HFFc6 (cell line): ENCODE measurements around the gene B3GNT5. TPM values are rescaled to one million over a fixed set of nuclear protein-coding genes. Genes with fewer than 3 reads are reported as not detected.

Experiments used
- DNase-seq: peaks from one replicate; pipeline ENCODE4 v3.0.0-alpha.2; 2018
- H3K27ac Mint-ChIP-seq: 2 replicates; pipeline ENCODE4 v1.8.0; 2020; ENCODE audit warnings: mild to moderate bottlenecking, mixed read lengths
- H3K27me3 Mint-ChIP-seq: 2 replicates; pipeline ENCODE4 v1.8.0; 2021; ENCODE audit warnings: mild to moderate bottlenecking, moderate library complexity, mixed read lengths; ENCODE audit not compliant: insufficient read depth
- H3K36me3 Mint-ChIP-seq: 2 replicates; pipeline ENCODE4 v1.8.0; 2021; ENCODE audit warnings: low read depth, mixed read lengths
- H3K4me1 Mint-ChIP-seq: 2 replicates; pipeline ENCODE4 v1.8.0; 2020; ENCODE audit warnings: low read depth, mixed read lengths
- H3K4me3 Mint-ChIP-seq: 2 replicates; pipeline ENCODE4 v1.8.0; 2020; ENCODE audit warnings: mild to moderate bottlenecking, moderate library complexity, mixed read lengths
- H3K9me3 Mint-ChIP-seq: 2 replicates; pipeline ENCODE4 v1.8.0; 2020; ENCODE audit warnings: mild to moderate bottlenecking, mixed read lengths
- CTCF ChIP-seq: fragments of 200-600 bp; sonication (generic); IDR thresholded peaks from 2 replicates; pipeline ENCODE4 v1.5.0; 2021; ENCODE audit warnings: antibody characterized with exemption, mild to moderate bottlenecking
- total RNA-seq, 6 experiments: library from RNA; stranded (reverse); fragmentation: NEBNext Ultra II Directional; extraction: Animal tissue kit (Norgen Biotek cat#: 25700); gene quantifications; 2 replicates in 1 of 6; 3 replicates in 5 of 6; pipeline ENCODE4 v1.2.3, GENCODE V29; 2021

B3GNT5 gene
- total RNA-seq, 6 experiments from 2014 or later: not detected

DNA sequence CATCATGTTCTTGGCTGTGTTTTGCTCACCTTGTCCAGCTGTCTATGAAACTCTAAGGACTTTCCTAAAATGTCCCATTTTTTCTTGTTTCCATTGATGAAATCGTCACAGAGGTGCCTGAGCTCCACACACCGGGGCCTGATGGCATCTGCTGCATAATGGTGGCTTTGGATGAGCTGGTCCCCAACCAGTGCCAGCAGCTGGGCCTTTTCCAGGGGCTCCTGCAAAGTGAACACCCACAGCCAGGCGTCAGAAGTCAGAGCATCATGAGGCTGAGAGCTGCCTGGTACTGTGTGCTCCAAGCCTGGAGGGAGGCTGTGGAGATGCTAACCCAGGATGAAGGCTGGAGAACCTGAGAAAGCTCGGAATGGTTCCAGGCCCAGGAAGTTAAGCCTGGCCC is 46.9 kb downstream of the B3GNT5 start:
- DNase-seq: no peak
- H3K36me3 Mint-ChIP-seq: no peaks in the 10 kb centered on the region; the same call in 1 of the 2 replicates
- H3K27me3 Mint-ChIP-seq: peaks cover 17% of the 10 kb centered on the region
- H3K27ac Mint-ChIP-seq: no peak overlapping the region
- no peaks in the 10 kb centered on the region for H3K9me3 Mint-ChIP-seq
- peaks cover 16% of the 10 kb centered on the region for H3K4me1 Mint-ChIP-seq
- no peak for TF ChIP-seq CTCF
- no peak overlapping the region for H3K4me3 Mint-ChIP-seq

GRCh38 chr3:183300996-183301562 is 48.0 kb downstream of the B3GNT5 start:
- no peak for TF ChIP-seq CTCF
- H3K4me3 Mint-ChIP-seq: no peak overlapping the region
- peaks cover 26% of the 10 kb centered on the region for H3K27me3 Mint-ChIP-seq
- H3K9me3 Mint-ChIP-seq: no peaks in the 10 kb centered on the region
- no peak overlapping the region for H3K27ac Mint-ChIP-seq
- DNase-seq: no peak
- H3K36me3 Mint-ChIP-seq: no peaks in the 10 kb centered on the region
- peaks cover 13% of the 10 kb centered on the region for H3K4me1 Mint-ChIP-seq

DNA sequence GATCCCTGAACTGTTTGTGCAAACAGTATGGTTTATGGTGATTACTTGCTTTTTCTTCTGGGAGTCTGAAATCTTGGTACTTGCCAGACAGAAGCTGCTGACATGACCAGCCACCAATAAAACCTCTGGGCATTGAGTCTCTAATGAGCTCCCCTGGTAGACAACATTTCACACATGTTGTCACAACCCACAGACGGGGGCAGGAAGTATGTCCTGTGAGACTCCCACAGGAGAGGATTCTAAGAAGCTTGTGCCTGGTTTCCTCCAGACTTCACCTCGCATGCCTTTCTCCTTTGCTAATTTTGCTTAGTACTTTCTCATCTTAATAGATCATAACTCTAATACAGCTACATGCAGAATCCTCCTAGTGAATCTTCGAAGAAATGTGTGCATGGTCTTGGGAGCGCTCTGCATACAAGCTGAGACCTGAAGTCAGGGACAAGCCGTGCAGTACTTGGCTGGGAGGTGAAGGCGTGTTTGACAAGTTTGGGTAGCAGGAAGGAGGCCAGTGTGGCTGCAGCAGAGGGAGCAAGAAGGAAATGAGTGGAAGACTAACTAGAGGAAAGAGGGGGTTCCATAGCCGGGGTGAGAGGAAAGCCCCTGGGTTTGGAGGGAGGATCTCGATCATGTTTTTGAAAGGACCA is 49.0 kb downstream of the B3GNT5 start:
- H3K27me3 Mint-ChIP-seq: peaks cover 28% of the 10 kb centered on the region
- peaks cover 13% of the 10 kb centered on the region for H3K4me1 Mint-ChIP-seq
- H3K36me3 Mint-ChIP-seq: no peaks in the 10 kb centered on the region
- DNase-seq: no peak
- no peak overlapping the region for H3K4me3 Mint-ChIP-seq
- TF ChIP-seq CTCF: no peak
- H3K9me3 Mint-ChIP-seq: no peaks in the 10 kb centered on the region
- H3K27ac Mint-ChIP-seq: no peak overlapping the region

- H3K4me3 Mint-ChIP-seq: no peak overlapping the region
- no peaks in the 10 kb centered on the region for H3K9me3 Mint-ChIP-seq
- no peak for TF ChIP-seq CTCF
- no peak for DNase-seq
- H3K27me3 Mint-ChIP-seq: peaks cover 40% of the 10 kb centered on the region
- no peaks in the 10 kb centered on the region for H3K36me3 Mint-ChIP-seq
- peaks cover 10% of the 10 kb centered on the region for H3K4me1 Mint-ChIP-seq
- H3K27ac Mint-ChIP-seq: no peak overlapping the region
These were observed 50.6 kb downstream of the B3GNT5 start for GRCh38 chr3:183303690-183304089.

DNA sequence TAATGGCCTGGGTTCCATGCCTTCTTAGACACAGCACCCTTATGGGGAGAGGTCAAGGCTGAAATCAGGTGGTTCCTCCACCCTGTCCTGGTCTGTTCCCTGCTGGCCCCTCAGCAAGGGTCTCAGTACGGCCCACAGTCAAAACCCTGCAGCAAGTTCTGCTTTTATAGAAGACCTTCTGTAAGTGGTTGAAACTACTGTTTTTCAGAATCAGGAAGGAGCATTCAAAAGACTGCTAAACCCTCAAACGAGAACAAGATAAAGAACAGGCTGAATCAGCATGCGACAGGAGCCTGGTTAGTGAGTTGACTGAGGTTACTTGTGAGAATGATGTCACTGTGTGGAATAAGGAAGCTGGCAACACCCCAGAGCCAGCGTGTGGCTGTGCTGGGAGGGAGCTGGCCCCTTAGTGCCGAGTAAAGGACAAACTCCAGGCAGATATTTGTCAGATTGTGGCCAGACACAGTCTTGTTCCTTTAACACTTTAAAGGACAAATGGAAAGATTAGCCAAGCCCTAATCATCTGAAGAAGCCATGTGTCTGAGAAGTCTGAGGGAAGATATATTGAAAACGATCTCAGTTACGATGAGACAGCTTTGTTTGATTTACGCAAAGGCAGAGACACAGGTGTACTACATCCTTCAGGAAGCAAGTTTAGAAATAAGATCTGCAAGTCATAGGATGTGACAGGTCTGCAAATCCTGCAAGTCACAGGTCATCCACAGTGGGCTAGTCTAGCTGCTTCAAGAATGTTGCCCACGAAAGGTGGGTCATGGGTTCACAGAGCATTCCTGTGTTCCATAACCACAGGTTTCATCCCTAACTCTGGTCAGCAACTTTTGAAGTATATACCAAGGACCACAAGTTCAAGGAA is 54.0 kb downstream of the B3GNT5 start:
- no peak overlapping the region for H3K27ac Mint-ChIP-seq
- no peak for DNase-seq
- peaks cover 55% of the 10 kb centered on the region for H3K27me3 Mint-ChIP-seq
- H3K9me3 Mint-ChIP-seq: no peaks in the 10 kb centered on the region
- no peak for TF ChIP-seq CTCF
- no peaks in the 10 kb centered on the region for H3K36me3 Mint-ChIP-seq
- no peaks in the 10 kb centered on the region for H3K4me1 Mint-ChIP-seq
- no peak overlapping the region for H3K4me3 Mint-ChIP-seq
